Measurements from ENCODE around the gene TDRD7.

DNA sequence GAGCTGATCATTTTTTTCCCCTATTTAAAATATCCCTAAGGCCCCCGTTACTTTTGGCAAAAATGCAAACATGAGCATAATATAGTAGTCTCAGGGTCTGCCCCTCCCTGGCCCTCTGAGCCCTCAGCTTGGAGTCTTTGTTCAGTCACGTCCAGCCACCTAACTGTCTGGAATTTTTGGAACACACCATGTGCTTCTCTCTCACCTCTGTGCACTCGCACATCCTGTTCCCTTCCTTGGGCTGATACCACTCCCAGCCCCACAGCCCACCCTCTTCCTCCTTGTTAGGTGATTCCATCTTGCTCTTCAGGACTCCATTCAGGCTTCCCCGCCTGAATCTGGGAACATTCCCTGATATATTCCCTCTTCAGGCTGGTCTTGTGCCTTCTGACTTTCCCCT is 16.0 kb downstream of the TDRD7 start:
- TF ChIP-seq, protein P1, sequence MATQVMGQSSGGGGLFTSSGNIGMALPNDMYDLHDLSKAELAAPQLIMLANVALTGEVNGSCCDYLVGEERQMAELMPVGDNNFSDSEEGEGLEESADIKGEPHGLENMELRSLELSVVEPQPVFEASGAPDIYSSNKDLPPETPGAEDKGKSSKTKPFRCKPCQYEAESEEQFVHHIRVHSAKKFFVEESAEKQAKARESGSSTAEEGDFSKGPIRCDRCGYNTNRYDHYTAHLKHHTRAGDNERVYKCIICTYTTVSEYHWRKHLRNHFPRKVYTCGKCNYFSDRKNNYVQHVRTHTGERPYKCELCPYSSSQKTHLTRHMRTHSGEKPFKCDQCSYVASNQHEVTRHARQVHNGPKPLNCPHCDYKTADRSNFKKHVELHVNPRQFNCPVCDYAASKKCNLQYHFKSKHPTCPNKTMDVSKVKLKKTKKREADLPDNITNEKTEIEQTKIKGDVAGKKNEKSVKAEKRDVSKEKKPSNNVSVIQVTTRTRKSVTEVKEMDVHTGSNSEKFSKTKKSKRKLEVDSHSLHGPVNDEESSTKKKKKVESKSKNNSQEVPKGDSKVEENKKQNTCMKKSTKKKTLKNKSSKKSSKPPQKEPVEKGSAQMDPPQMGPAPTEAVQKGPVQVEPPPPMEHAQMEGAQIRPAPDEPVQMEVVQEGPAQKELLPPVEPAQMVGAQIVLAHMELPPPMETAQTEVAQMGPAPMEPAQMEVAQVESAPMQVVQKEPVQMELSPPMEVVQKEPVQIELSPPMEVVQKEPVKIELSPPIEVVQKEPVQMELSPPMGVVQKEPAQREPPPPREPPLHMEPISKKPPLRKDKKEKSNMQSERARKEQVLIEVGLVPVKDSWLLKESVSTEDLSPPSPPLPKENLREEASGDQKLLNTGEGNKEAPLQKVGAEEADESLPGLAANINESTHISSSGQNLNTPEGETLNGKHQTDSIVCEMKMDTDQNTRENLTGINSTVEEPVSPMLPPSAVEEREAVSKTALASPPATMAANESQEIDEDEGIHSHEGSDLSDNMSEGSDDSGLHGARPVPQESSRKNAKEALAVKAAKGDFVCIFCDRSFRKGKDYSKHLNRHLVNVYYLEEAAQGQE (IDR thresholded peaks at IDR 0.05; ENCODE audit: low read depth), result no peak
- TF ChIP-seq TEAD4 (IDR thresholded peaks at IDR 0.05) (no peak), EP300 (IDR thresholded peaks at IDR 0.05; ENCODE audit: borderline replicate concordance) (no peak), MAX (IDR thresholded peaks at IDR 0.05) (no peak), EGR1 (IDR thresholded peaks at IDR 0.05) (no peak), YY1 (IDR thresholded peaks at IDR 0.05; ENCODE audit: low read depth) (no peak), FOXM1 (IDR thresholded peaks at IDR 0.05; ENCODE audit: borderline replicate concordance, low read depth) (no peak), RAD21 (IDR thresholded peaks at IDR 0.05; ENCODE audit: low read depth) (no peak)

Data from Ishikawa (cell line).